Choroid plexus epithelial cell (primary cell): Measurements from ENCODE around the gene RARRES2.
A peak's percentile ranks its signal among the peaks of the same experiment; 100 is the strongest.
"Not testable (repeated sequence)": the region's sequence is repeated elsewhere in the genome, so short reads cannot be mapped to it uniquely, and the experiment has no call there.

Experiments
- DNase-seq: peaks from one replicate; pipeline ENCODE4 v3.0.0-alpha.2; 2010; ENCODE audit warnings: low read depth
- H3K4me3 ChIP-seq: 2 replicates; pipeline ENCODE4 v1.5.1; 2011; ENCODE audit warnings: low read depth, mild to moderate bottlenecking, control low read depth, low read length, moderate library complexity
- CTCF ChIP-seq: conservative IDR thresholded peaks from 2 replicates; pipeline ENCODE4 v1.5.1; 2011; ENCODE audit warnings: low read depth, mild to moderate bottlenecking, control low read depth, inconsistent platforms, low read length, moderate library complexity

RARRES2 gene

GRCh38 chr7:150307904-150308303 lies 33.5 kb downstream of the RARRES2 start:
- H3K4me3 ChIP-seq = no peak overlapping the region
- TF ChIP-seq CTCF = no peak
- DNase-seq = no peak

DNA sequence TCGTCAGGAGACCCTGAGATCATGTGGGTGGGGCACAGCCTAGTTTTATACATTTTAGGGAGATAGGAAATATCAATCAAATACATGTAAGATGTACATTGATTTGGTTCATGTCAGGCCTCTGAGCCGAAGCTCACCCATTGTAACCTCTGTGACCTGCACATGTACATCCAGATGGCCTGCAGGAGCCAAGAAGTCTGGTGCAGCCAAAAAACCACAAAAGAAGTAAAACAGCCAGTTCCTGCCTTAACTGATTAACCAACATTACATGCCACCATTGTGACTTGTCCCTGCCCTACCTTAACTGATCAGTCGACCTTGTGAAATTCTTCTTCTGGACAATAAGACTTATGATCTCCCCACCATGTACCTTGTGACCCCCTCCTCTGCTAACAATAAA lies 34.3 kb downstream of the RARRES2 start:
- no peak for TF ChIP-seq CTCF
- H3K4me3 ChIP-seq = no peak overlapping the region
- DNase-seq = no peak

GRCh38 chr7:150306377-150306776 lies 35.1 kb downstream of the RARRES2 start:
- not testable (repeated sequence) for H3K4me3 ChIP-seq, DNase-seq

GRCh38 chr7:150305903-150306284 lies 35.5 kb downstream of the RARRES2 start:
- peak; percentile 16 for DNase-seq
- H3K4me3 ChIP-seq = not testable (repeated sequence)

DNA sequence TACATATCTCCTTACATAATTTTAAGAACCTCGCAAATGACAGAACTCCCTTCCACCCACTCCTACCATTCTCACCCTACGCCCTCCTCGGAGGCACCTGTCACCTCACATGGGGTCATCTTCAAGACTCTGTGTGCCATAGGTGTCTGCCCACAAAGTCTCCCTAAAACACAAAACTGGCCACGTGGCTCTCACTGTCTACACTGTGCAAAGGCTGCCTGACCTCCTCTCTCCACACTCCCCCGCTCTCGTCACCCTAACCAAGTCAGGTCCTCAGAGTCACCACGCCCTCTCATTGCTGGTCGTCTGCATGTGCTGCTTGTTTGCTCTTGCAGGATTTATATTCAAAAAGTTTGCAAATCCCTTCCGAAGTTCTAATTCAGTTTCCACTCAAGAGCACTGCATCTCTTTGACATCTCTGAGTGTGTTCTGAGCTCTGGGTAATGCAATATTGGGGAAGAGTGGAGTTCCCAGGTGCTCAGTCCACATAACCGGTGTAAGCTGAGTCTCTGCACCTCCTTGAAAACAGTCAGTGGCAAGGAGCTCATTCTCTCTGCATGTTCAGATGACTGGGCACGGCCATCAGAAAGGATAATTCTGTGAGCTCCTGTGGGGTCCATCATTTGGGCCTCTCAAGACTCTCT lies 36.0 kb downstream of the RARRES2 start:
- H3K4me3 ChIP-seq, DNase-seq: not testable (repeated sequence)

DNA sequence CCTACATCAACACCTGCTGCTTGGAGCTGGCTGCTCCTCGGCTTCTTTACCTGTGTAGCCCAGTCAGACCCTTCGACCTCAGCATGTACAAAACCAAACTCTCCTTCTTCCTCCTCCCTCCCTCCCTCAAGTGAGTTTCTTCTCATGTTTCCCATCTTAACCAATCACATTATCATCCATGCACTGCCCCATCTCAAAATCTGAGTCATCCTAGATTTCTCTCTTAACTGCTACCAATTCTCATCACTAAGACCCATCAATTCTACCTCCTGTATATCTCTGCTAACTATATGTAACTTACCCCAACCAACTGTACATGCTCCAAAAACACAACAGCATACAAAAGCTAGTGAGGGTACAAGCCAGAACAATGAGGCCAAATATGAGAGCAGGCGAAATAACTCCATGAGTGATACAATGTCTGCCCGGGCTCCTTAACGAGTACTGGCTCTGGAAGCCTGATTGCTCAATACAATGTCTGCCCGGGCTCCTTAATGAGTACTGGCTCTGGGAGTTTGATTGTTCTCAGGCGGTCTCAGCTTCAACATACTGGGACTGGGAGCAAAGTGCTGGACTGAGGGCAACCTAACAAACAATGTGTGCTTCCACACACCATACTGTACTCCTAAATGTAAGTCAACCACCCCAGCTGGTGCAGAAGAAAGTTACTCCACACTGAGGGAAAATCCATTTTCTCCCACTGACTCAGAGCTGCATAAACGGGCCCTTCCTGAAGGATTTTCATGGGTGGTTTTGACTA lies 36.8 kb downstream of the RARRES2 start:
- H3K4me3 ChIP-seq = not testable (repeated sequence)

GRCh38 chr7:150302908-150303310 lies 38.5 kb downstream of the RARRES2 start:
- DNase-seq = peak; percentile 42
- not testable (repeated sequence) for H3K4me3 ChIP-seq

More for the DNA sequence above, 36.8 kb downstream of the RARRES2 start:
- DNase-seq = not testable (repeated sequence)

GRCh38 chr7:150297978-150298377 lies 43.5 kb downstream of the RARRES2 start:
- DNase-seq, H3K4me3 ChIP-seq: not testable (repeated sequence)

GRCh38 chr7:150296802-150297201 lies 44.6 kb downstream of the RARRES2 start:
- not testable (repeated sequence) for DNase-seq, H3K4me3 ChIP-seq

- not testable (repeated sequence) for H3K4me3 ChIP-seq, DNase-seq
Observed at GRCh38 chr7:150295614-150296013, 45.8 kb downstream of the RARRES2 start.

DNA sequence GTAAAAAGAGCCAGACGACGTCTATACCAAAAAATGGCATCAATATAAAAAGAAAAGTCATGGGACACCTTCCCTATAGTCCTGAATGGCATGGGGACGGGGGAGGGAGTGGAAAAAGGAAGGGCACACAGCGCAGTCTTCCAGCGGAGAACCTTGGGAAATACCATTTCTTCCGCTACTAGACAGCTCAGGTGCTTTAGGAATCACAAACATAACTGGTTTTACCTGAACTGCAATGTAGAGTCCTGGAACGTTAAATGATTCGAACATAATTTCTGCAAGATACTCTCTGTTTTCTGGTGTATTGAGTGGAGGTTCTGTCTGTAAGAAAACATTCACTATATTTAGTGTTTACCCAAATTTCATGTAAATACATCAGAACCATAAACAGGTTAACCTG lies 46.4 kb downstream of the RARRES2 start:
- not testable (repeated sequence) for DNase-seq, H3K4me3 ChIP-seq

- DNase-seq, H3K4me3 ChIP-seq: not testable (repeated sequence)
Observed at GRCh38 chr7:150290317-150290716, 51.1 kb downstream of the RARRES2 start.

GRCh38 chr7:150288816-150289215 lies 52.6 kb downstream of the RARRES2 start:
- H3K4me3 ChIP-seq, DNase-seq: not testable (repeated sequence)
